HG02571 (cell line): Measurements from ENCODE around the gene SPTAN1.
"Not testable (repeated sequence)": the region's sequence is repeated elsewhere in the genome, so short reads cannot be mapped to it uniquely, and the experiment has no call there.

Experiments used
- ATAC-seq: cut with Tn5 transposase; IDR thresholded peaks from one replicate; pipeline ENCODE4 v1.9.1; 2021; ENCODE audit warnings: mild to moderate bottlenecking, moderate library complexity; ENCODE audit not compliant: unreplicated experiment

SPTAN1 gene

DNA sequence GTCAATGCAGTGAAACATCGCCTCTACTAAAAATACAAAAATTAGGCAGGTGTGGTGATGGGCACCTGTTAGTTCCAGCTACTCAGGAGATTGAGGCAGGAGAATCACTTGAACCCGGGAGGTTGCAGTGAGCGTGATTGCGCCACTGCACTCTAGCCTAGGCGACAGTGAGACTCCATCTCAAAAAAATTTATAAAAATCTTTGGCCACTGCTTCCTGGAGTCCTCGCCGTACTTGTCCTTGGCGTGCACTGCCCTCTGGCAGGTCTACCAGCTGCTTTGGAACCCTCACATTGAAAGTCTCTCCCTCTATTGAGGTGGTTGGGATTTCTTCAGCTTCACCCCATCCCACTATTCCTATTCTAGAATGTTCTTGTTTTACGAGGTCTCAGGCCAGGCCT lies 79.2 kb downstream of the SPTAN1 start:
- ATAC-seq = no peak

DNA sequence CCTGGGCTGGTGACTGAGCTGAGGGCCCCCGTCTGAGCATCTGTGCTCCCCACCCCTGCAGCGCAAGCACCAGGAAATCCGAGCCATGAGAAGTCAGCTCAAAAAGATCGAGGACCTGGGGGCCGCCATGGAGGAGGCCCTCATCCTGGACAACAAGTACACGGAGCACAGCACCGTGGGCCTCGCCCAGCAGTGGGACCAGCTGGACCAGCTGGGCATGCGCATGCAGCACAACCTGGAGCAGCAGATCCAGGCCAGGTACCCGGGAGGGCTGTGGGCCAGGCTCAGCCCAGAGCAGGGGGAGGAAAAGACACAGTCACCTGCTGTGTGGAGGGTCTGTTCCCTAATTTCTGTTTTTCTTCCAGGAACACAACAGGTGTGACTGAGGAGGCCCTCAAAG lies 79.7 kb downstream of the SPTAN1 start:
- ATAC-seq = no peak

DNA sequence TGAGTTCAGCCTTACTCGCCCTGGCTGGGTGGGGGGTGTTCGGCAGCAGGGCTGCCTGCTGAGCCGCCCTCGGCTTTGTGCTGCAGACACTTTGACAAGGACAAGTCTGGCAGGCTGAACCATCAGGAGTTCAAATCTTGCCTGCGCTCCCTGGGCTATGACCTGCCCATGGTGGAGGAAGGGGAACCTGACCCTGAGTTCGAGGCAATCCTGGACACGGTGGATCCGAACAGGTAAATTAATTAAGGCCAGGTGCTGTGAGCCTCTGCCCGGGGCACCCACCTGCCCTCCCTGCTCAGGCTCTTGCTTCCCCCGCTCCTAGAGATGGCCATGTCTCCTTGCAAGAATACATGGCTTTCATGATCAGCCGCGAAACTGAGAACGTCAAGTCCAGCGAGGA lies 80.1 kb downstream of the SPTAN1 start:
- no peak for ATAC-seq

DNA sequence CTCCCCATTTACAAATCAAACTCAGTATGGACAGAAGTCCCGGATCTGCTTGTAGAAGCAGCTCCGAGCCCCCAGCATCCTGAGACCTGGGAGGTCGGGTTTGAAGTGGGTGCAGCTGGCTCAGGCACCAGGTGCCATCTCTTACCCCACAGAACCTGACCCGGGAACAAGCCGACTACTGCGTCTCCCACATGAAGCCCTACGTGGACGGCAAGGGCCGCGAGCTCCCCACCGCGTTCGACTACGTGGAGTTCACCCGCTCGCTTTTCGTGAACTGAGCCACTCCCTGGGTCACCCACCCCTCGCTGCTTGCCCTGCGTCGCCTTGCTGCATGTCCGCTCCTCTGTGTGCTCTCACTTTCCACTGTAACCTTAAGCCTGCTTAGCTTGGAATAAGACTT lies 80.7 kb downstream of the SPTAN1 start:
- no peak for ATAC-seq

DNA sequence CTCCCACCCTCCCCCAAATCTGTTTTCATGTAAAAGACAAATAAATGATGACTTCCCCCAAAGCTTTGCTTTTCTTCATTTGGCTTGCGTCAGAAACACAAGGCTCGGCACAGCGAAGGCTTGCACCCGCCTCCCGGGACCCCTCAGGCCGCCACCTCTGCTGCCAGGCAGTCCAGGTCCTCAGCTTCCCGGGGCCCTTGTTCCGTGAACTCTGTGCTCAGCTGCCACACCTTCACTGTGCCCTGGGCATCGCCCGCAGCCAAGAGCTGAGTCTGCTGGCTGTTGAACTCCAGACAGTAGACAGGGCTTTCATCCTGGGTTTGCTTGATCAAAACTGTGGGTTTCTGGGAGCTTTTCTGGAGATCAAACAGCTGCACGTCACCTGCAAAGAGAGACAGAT lies 81.2 kb downstream of the SPTAN1 start:
- ATAC-seq = no peak

DNA sequence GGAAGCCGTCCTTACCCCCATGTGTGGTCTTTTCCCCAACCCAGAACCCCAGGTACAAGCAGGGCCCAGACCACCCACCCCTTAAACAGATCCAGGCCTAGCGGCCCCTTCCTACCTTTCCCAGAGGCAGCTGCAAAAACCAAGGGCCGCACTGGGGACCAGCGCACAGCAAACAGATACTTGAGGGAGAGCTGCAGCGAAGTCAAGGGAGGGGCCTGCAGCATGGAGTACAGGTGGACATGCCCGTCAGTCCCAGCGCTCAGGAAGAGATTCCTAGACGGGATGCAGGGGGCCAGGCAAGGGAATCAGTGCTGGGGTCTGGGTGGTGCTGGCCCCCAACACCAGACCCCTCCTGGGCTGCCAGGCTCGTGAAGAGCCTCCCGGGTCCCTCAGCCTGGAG lies 81.7 kb downstream of the SPTAN1 start:
- no peak for ATAC-seq

DNA sequence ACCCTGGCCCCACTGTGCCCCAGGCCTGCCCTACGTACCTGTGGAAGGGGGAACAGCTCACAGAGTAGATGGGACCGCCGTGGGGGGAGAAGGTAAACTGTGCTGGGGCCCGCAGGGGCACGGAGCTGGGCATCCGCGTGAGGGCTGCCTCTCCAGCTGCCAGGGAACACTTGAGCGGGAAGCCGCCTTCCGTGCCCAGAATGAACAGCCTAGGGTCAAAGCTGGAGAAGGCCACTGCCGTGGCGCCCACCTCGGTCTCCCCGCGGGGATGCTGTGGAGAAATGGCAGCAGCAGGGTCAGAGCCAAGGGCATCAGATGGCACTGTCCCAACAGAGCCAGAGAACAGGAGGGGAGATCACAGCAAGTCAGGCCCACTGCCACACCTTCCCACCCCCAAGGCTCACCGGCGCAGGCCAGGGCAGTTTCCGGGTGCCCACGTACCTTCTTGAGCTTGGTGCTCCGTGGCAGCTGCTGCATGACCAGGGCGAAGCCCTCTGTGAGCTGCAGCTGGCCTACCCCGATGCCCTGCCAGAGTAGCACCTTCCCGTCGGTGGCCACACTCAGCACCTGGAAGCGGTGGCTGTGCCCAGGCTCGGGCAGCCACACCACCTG lies 82.4 kb downstream of the SPTAN1 start:
- no peak for ATAC-seq

DNA sequence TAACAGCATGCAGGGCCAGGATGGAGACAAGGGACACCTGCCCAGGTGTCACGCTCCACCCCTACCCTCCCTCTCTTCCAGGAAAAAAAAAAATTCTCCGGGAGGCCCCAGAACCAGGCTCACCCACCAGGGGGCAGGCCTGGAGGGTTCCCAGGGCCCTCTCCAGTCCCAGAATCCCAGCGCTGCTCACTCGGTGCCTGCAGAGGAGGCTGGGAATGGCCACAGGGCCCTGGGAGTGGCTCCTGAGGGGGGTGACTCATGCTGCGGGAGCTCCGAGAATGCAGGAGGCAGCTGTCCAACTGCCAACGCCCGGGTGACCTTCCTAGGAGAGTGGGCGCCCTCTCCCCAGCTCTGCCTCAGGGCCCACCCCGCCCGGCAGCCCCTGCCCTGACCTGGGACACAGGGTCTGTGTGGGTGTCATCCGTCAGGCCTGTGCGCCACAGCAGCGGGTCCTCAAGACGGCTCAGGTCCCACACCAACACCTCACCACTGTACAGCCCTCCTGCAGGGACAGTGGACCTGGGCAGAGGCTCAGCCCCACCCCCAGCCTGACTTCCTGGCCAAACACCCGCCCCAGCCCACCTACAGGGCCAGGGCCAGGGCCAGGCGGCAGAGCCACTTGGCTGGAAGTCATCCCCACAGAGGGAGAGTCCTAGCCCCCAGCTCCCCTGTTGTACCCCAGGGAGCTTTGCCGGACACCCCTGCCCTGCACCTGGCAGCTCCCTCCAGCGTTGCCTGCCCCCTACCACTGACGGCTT lies 83.1 kb downstream of the SPTAN1 start:
- no peak for ATAC-seq

DNA sequence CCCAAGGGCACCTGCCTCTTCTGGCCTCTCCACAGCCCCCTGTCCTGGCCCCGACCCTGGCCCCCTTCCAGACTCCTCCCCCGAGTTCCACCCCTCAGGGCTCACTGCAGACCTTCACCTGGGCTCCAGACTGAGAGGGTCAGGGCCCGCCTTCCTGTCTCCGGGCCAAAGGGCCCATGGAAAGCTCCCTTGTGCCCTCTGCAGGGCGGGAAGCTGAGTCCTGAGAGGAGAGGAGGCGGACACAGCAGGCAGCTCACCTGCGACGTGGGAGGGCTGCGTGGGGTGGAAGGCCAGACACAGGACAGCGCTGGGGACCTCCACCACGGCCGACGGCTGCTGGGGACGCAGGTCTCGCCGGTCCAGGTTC lies 83.6 kb downstream of the SPTAN1 start:
- no peak for ATAC-seq

DNA sequence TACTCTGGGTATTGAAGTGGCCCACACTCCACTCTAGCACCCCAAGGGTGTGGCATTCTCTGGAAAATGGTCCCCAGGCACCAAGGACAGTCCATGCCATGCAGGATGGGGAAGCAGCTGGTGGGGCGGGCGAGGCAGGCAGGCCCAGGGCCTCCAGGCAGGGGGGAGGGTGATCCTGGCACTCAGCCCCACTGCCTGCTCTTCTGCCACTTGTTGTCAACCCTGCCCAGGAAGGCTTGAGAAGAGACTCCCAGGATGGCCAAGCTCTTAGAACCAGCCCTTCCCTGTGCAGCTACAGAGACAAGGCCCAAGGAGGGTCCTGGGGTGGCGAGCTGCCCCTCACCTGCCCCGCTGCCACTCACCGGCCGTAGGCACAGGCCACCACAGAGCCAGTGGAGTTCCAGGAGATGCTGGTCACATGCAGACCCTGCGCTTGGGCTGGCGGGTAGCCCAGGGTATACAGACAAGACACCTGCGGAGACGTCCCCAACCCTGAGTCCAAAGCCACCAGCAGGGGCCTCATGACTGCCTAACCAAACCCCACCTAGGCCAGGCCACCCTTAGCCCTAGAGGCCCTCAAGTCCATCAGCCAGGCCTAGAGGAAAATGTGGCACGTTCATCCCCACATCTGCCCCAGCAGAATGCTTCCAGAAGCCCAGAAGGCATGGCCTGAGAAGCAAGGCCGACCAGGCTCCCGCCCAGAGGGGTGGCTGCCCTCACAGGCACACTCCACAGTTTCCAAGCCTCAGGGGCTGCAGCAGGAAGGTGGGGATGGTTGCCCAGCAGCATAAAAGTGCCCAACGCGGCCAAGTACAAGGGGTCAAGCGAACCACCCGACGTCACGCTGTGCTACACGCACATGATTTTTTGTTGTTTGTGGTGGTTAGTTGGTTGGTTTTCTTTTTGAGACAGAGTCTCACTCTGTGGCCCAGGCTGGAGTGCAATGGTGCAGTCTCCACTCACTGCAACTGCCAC lies 84.5 kb downstream of the SPTAN1 start:
- no peak for ATAC-seq

DNA sequence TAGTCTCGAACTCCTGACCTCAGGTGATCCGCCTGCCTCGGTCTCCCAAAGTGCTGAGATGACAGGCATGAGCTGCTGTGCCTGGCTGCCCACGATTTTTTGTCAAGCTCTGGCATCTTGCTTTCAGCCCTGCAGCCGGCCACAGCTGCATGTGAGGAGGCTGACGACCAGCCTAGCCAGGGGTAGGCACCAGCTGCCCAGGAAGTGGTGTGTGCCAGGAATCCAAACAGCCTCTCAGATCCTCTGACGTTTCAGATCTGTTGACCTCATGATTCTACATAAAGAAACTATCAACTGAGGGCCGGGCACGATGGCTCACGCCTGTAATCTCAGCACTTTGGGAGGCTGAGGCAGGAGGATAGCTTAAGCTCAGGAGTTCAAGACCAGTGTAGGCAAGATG lies 85.3 kb downstream of the SPTAN1 start:
- ATAC-seq = no peak

DNA sequence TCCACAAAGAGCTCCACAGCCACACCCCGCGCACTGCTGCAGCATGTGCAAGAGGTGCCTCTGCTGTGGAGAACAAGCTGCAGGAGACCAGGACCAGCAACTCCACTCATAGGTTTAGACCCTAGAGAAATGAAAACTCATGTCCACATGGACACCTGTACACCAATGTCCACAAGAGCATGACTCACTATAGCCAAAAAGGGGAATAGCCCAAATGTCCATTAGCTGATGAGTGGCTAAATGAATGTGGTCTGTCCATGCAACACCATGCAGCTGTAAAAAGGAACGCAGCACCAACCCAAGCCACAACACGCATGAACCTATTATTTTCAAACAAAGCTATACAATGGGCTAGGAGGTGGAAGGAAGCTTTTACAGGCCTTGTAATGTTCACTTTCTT lies 86.2 kb downstream of the SPTAN1 start:
- no peak for ATAC-seq

DNA sequence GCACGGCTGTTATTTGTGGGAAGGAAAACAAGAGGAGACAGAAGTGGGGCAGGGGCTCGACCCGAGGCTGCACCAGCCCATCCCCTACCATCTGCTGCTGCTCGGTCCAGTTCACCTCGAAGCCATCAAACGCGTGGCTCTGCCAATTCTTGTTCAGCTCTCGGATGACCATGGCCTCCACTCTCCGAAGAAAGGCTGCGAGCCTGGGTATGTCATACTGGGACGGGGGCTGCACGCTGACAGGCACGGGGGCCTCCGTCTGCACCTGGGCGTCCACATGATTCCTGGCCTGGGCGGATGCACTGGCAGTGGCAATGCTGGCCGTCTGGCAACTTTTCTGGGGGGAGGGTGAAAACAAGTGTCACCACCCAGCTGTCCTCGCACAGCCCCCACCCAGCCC lies 88.2 kb downstream of the SPTAN1 start:
- no peak for ATAC-seq

DNA sequence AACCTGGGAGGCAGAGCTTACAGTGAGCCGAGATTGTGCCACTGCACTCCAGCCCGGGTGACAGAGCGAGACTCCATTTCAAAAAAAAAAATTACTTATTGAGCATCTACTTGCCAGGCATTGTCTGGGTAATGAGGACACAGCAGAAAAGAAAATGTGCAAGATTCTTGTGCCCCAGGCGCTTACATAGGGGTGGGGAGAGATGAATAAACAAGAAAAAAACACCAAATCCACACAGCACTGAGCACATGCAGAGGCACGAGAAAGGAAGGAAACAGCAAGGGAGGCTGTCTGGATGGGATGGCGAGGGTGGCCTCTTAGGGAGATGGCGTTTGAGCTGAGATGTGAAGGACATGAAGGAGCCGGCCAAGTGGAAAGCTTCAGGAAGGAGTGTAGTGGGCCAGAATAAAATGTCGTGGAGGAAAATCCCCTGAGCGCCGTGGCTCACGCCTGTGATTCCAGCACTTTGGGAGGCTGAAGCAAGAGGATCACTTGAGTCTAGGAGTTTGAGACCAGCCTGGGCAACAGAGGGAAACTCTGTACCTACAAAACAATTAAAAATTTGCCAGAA lies 90.4 kb downstream of the SPTAN1 start:
- ATAC-seq = no peak

DNA sequence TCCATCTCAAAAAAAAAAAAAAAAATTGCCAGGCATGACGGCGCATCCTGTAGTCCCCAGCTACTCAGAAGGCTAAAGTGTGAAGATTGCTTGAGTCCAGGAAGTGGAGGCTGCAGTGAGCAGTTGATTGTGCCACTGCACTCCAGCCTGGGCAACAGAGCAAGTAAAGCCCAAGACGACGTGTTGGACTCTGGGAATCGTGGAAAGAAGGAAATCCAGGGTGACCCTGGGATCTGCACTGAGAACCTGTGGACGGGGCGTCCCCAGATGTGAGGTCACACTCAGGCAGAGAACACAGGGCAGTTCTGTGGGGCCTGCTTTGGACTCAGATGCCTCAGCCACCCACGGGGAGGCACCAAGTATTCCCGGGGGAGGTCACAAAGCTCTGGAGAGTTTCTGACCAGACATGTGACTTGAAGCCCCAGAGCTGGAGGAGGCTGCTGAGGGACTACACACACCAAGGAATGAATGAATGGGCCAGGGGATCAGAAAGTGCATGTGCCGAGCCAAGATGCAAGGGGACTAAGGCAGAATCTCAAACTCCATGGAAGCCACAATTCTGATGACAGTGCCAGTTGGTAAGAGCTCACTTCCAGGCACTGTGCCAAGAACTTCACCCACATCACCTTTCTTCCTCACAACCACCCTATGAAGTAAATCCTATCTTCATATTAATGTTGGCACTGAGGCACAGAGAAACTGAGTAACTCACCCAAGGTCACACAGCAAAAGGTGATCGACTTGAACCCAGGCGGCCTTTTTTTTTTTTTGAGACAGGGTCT lies 91.3 kb downstream of the SPTAN1 start:
- ATAC-seq = peak; percentile 64

DNA sequence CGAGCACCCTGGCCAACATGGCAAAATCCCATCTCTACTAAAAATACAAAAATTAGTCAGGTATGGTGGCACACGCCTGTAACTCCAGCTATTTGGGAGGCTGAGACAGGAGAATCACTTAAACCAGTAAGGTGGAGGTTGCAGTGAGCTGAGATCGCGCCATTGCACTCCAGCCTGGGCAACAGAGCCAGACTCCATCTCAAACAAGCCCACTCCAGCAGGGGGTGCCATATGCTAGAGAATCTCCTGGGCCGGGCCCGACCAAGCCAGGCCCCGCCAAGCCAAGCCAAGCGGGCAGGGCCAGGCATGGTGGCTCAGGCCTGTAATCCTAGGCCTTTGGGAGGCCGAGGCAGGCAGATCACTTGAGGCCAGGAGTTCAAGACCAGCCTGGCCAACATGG lies 95.8 kb downstream of the SPTAN1 start:
- not testable (repeated sequence) for ATAC-seq

DNA sequence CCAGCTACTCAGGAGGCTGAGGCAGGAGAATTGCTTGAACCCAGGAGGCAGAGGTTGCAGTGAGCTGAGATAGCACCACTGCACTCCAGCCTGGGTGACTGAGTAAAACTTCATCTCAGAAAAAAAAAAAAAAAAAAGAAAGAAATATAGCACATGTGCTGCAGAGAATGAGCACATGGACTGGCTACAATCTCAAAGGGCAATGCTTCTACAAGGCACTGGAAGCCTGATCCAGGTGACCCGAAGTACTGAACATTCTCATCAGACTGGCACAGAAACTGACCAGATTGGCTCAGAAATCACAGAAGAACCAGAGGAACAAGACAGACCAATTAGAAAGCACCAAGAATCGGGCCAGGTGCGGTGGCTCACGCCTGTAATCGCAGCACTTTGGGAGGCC lies 99.4 kb downstream of the SPTAN1 start:
- ATAC-seq = no peak

DNA sequence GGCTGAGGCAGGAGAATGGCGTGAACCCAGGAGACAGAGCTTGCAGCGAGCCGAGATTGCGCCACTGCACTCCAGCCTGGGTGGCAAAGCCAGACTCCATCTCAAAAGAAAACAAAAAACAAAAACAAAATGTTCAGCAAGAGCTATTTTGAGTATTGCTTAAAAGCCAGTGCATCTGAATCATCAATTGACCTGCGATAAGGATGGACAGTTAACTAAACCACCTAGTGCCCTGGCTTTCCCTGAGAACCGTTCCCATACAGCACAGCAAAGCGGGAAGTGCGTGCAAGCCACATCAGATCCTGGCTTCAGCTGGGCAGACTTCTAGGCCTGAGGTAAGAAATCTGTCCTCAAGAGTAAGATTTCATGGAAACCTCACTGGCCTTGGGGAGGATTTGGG lies 101.5 kb downstream of the SPTAN1 start:
- no peak for ATAC-seq

DNA sequence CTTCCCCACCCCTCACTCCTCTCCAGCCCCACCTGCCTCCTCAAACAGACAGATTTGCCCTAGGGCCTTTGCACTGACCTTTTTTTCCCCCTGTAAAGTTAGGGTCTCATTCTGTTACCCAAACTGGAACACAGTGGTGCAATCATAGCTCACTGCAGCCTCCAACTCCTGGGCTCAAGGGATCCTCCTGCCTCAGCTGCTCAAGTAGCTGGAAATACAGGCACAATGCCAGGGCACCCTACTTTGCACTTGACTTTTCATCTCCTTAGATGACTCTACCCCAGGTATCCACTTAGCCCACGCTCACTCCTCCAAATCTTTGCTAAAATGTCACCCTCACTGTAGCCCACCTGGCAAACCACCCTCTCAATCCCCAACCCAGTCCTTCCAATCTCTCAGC lies 102.1 kb downstream of the SPTAN1 start:
- no peak for ATAC-seq

DNA sequence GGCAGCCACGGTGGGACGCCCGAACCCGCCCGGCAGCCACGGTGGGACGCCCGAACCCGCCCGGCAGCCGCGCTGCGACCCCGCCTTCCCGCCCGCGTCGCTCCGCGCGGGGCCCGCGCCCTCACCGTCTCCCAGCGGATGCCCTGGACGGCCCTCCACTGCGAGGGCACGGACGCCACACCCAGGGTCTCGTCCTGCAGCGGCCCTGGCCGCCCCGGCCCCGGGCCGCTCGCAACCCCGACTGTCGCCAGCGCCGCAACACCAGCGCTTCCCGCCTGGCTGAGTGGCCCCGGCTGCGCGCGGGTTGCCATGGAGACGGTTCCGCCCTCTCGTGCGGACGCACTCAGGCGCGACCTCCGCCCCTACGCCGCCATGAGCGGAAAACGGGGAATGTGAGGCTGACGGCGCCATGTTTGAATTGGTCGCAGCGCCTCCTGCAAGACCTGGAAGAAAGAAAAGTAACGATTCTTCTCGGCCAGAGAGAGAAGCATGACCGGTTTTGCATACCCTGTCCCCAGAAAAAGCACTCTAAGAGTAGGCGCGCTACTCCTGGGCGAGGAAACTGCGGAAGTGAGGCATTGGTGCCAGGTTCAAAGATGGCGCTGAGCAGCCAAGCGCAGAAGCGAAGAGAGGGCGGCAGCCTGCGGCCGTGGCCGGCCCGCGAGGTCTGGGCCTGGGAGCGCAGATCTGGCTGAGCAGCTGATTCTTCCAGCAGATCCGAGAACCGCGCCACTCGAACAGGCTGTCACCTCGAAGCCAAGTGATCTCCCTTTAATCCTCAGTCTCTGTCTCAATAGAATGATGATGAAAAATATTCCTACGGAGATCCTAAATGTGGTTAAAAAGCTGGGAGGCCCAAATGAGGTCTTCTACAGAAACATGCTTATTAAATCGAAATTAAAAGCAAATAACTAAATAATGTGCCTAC lies 104.3 kb downstream of the SPTAN1 start, which contains the start of gene DYNC2I2:
TSS of gene DYNC2I2 (minus strand) at position 432 of the 928 bp plus-strand sequence. CDS start at position 311, 121 bp downstream.
- peak; percentile 67 for ATAC-seq
